ENCODE results near the gene CNPPD1. TPM values are rescaled to one million over a fixed set of nuclear protein-coding genes. Genes with fewer than 3 reads are reported as not detected.
A peak's percentile ranks its signal among the peaks of the same experiment; 100 is the strongest.
"Not testable (repeated sequence)": the region's sequence is repeated elsewhere in the genome, so short reads cannot be mapped to it uniquely, and the experiment has no call there.

The CNPPD1 gene
- total RNA-seq, 1 experiment from 2014 or later, result 33.2 TPM

DNA sequence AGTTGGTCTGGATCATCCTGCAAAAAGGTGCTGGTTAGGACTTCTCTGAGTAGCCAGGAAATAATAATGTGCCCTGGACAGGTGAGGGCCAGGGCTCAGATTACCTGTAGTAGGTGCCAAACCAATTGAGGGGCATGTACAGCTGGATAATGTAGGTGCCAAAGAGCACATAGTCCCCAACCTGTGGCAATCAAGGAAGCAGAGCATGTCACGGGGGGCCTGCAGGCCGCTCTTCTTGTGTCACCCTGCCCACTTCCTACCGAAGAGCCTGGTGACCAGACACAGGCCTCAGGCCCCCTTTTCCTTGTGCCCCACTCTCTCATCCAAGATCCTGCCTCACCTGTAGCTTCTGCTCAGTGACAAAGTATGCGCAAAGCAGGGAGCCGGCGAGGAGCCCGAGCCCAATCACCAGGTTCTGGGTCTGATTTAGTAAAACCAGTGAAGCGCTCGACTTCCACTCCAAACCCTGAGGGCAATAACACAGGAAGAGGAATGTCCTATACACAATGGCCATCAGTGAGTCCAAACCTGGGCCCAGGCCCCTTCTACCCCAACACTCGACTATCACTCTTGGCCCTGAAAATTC is 36.9 kb upstream of the CNPPD1 start:
- H3K4me3 ChIP-seq (ENCODE audit: insufficient read depth, low read depth, low read length), result no peak overlapping the region
- H3K27me3 ChIP-seq (ENCODE audit: control insufficient read depth, insufficient read depth, low read length), result no peaks in the 10 kb centered on the region
- peaks cover 24% of the 10 kb centered on the region for H3K36me3 ChIP-seq (replicated peaks; ENCODE audit: control insufficient read depth, insufficient read depth, low read length)
- DNase-seq, result no peak

DNA sequence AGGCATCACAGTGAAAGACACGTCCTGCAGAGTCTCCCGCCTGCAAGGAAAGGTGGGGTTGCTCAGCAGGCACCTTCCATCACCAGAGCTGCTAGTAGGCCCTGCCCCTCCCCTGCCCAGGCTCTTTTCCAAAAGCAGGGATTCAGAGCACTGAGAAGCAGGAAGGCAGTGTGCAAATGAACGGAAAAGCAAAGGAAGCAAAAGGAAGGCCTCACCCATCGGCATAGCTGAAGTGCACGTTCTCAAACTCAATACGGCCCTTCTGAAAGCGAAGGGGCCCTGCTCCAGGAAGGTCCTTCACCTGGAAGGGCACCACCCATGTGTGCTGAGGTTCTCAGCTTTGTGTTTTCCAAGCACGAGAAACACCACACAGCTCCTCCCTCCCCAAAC is 36.3 kb upstream of the CNPPD1 start:
- H3K36me3 ChIP-seq (replicated peaks; ENCODE audit: control insufficient read depth, insufficient read depth, low read length), result peaks cover 24% of the 10 kb centered on the region
- DNase-seq, result no peak
- no peak overlapping the region for H3K4me3 ChIP-seq (ENCODE audit: insufficient read depth, low read depth, low read length)
- H3K27me3 ChIP-seq (ENCODE audit: control insufficient read depth, insufficient read depth, low read length), result no peaks in the 10 kb centered on the region

DNA sequence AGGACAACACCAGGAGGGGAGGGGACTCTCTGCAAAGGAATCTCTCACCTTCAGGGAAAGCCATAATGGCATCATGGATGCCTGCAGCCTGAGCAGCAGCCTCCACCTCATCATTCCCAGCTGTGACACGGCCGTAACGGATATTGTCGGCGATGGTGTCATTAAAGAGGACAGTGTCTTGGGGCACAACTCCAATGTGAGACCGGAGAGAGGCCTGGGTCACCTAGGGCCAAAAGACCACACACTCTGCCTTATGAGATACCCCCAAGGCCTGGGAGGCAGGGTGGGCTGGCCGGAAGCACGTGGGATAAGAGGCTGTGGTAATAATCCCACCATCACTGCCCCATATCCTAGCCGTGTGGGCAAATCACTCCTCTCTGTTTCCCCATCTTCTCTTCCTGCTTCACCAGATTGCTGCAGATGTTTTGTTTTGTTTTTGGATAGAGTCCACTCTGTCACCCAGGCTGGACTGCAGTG is 34.2 kb upstream of the CNPPD1 start:
- H3K36me3 ChIP-seq (replicated peaks; ENCODE audit: control insufficient read depth, insufficient read depth, low read length), result peaks cover 24% of the 10 kb centered on the region

DNA sequence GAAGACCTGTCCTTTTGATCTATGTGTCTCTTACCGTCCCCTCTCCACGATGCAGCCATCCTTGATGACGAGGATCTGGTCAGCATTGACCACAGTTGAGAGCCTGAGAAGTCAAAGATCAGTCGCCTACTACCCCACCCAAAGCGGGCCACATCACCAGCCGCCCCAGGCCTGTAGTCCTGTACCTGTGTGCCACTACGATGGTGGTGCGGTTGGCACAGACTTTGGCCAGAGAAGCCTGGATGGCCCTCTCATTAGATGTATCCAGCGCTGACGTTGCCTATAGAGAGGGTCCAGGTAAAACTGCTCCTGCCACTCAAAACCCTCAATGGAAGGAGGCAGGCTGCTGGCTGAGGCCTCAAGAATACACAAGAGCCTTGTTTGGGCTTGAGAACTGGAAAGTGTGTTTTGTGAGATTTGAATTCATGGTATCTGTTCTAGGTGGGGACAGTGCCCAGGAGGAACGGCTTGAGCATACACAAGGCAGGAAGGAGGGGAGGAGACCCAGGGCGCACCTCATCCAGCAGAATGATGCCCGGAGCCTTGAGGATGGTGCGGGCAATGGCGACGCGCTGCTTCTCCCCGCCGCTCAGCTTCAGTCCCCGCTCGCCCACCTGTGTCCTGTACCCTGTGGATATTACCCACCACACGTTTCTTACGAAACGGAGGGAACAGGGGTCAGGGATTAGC is 33.6 kb upstream of the CNPPD1 start:
- Histone ChIP-seq H3K27me3 (ENCODE audit: control insufficient read depth, insufficient read depth, low read length) (no peaks in the 10 kb centered on the region), H3K4me3 (ENCODE audit: insufficient read depth, low read depth, low read length) (no peak overlapping the region), H3K36me3 (replicated peaks; ENCODE audit: control insufficient read depth, insufficient read depth, low read length) (peaks cover 24% of the 10 kb centered on the region)
- no peak for DNase-seq

More for the DNA sequence above, 34.2 kb upstream of the CNPPD1 start:
- Histone ChIP-seq H3K4me3 (ENCODE audit: insufficient read depth, low read depth, low read length) (no peak overlapping the region), H3K27me3 (ENCODE audit: control insufficient read depth, insufficient read depth, low read length) (no peaks in the 10 kb centered on the region)
- no peak for DNase-seq

DNA sequence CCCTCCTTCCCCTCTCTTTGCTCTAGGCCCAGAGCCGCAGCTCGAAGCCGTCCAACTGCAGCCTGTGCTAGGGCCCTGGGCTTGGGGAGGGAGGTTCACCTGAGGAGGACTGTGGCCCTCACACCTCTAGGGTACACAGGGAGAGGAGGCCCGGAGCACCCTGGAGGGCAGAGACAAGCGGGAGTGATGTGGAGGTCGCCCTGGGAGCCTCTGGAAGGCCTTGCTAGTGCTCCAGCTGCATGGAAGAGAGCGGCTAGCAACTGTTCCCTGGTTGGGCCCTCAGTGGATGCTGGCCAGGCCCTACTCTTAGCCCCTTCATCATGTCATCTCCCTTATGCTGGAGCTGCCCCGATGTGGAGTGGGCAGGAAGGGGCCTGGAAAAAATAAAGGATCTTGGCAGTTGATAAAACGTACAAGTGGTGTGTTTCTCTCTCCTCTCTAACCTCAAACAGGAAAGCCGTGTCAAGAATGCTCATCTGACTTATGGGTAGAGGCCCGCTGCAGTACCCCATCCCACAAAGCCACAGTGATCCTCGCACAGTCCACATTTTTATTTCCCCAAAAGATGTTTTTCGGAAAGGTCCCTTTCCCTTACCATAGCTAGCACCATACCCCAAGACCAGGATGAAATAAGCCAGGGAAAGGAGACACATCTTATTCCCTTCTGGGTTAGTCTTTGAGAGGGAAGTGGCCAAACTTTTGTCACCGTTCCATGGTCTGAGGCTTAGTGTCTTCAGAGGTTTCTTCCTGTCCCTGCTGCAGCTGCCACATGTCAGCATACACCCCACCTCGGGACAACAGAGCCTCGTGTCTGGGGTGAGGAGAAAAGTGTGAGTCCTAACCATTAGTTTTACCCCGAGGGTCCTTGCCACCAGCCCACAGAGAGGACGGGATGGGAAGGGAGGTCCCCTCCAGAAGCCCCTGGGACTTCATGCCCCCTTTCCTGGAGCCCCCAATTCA is 32.8 kb upstream of the CNPPD1 start:
- peaks cover 20% of the 10 kb centered on the region for H3K36me3 ChIP-seq (replicated peaks; ENCODE audit: control insufficient read depth, insufficient read depth, low read length)
- no peak overlapping the region for H3K4me3 ChIP-seq (ENCODE audit: insufficient read depth, low read depth, low read length)
- no peak for DNase-seq
- H3K27me3 ChIP-seq (ENCODE audit: control insufficient read depth, insufficient read depth, low read length), result no peaks in the 10 kb centered on the region

DNA sequence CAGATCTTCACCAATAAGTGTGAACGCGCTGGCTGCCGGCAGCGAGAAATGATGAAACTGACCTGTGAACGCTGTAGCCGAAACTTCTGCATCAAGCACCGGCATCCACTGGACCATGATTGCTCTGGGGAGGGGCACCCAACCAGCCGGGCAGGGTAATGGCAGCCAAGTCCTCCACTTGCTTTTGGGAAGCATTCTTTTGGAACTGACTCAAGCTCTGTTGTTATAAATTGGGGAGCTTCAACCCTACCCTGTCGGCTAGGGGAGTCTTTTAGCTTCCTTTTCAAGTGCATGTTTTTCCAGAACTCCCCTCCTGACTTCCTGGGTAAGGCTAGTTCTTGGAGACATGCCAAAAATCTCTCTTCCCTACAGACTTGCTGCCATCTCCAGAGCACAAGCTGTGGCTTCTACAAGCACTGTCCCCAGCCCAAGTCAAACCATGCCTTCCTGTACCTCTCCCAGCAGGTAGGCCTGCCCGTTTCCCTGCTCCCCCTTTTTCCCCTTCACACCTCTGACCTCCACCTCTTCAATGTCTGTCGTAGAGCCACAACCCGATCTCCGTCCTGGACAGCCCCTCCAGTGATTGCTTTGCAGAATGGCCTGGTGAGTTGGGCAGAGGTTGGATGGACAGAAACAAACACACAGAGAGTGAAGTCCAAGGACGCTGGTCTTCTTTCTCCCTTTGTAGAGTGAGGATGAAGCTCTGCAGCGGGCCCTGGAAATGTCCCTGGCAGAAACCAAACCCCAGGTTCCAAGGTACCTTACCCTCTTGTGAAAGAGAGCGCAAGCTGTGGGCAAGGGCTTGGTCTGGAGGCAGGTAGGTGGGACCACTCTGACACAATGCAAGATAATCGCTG is 31.4 kb upstream of the CNPPD1 start:
- no peak overlapping the region for H3K4me3 ChIP-seq (ENCODE audit: insufficient read depth, low read depth, low read length)
- peaks cover 17% of the 10 kb centered on the region for H3K36me3 ChIP-seq (replicated peaks; ENCODE audit: control insufficient read depth, insufficient read depth, low read length)
- no peaks in the 10 kb centered on the region for H3K27me3 ChIP-seq (ENCODE audit: control insufficient read depth, insufficient read depth, low read length)
- DNase-seq, result peak; percentile 21

DNA sequence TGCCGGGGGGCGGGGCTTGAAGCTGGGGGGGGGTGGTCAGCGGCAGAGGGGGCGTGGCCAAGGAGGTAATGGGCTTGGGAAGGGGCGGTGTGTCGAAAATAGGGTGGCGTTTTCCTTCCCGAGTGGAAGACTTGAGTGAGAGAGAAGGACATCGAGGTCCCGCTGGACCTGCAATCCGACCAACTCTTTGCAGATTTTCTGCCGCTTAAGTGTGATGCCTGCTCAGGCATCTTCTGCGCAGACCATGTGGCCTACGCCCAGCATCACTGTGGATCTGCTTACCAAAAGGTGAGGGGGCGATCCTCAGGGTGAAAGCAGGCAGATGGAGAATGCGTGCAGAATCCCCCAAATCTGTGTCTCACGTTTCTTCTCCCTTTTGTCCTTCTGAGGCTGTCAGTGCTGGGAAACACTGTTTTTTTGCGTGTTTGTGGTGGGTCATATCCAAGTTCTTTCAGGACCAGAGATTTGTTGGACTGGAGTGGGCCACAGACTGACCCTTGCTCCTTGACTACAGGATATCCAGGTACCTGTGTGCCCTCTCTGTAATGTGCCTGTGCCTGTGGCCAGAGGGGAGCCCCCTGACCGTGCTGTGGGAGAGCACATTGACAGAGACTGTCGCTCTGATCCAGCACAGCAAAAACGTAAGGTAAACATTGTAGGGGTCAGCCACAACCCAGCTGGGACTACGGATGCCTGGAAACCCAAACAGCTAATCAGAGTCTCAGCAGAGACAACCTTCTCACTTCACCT is 30.6 kb upstream of the CNPPD1 start:
- DNase-seq, result no peak
- Histone ChIP-seq H3K27me3 (ENCODE audit: control insufficient read depth, insufficient read depth, low read length) (no peaks in the 10 kb centered on the region), H3K36me3 (replicated peaks; ENCODE audit: control insufficient read depth, insufficient read depth, low read length) (peaks cover 12% of the 10 kb centered on the region), H3K4me3 (ENCODE audit: insufficient read depth, low read depth, low read length) (peak overlapping the region; percentile 68)

DNA sequence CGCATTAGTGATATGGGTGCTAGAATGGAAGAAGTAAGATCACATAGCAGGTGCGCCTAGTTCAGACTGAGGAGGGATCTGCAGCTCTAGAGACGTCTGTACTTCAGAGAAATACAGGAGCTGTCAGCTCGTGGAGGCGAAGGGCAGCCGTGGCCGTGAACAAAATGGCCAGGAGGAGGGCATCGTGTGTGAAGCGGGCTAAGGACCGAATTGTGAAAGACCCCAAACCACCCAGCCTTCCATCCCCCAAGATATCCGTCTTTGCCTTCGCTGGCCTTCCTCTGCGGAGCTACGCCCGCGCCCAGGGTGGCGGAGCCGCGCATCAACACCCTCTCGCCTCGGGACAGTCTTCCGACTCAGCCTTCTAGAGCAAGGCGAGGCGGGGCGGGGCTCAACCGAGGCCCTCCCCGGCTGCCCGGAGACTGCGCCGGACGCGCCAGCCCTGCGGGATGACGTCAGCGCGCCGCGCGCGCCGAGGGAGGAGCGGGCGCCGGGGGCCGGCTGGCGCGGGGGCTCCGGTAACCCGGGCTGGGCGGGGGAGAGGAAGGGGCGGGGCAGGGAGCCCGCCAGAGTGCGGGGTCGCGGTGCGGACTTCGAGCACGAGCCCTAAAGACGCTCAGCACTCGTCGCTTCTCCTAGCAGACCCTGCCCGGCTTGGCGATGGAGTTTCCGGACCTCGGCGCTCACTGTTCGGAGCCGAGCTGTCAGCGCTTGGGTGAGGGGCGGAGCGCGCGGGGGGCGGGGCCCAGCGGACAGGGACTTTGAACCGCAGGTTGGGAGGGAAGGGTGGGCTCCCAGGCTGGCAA is 29.8 kb upstream of the CNPPD1 start, which contains the start of gene ZFAND2B:
TSS of gene ZFAND2B (plus strand) at position 455 of the 806 bp plus-strand sequence. CDS start at position 661, 206 bp downstream.
- Histone ChIP-seq H3K4me3 (ENCODE audit: insufficient read depth, low read depth, low read length) (peak within 1 kb of the TSS; percentile 73), H3K27me3 (ENCODE audit: control insufficient read depth, insufficient read depth, low read length) (no peaks in the 10 kb centered on the region), H3K36me3 (replicated peaks; ENCODE audit: control insufficient read depth, insufficient read depth, low read length) (peaks cover 12% of the 10 kb centered on the region)
- peak; percentile 100 for DNase-seq

DNA sequence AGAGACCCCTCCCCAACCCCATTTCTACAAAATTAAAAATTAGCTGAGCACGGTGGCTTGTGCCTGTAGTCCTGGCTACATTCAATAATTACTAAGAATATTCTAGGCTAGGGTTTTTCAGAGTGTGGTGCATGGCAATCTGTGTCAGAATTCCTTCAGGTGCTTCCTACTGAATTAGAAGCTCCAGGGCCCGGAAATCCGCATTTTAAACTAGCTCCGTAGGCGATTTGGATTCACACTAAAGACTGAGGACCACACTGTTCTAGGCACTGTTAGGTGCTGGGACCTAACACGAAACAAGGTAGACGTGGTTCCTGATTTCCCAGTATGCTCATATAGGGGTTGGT is 29.2 kb upstream of the CNPPD1 start:
- H3K27me3 ChIP-seq (ENCODE audit: control insufficient read depth, insufficient read depth, low read length), result no peaks in the 10 kb centered on the region
- DNase-seq, result no peak
- H3K36me3 ChIP-seq (replicated peaks; ENCODE audit: control insufficient read depth, insufficient read depth, low read length), result peaks cover 8% of the 10 kb centered on the region
- H3K4me3 ChIP-seq (ENCODE audit: insufficient read depth, low read depth, low read length), result peak overlapping the region; percentile 73

DNA sequence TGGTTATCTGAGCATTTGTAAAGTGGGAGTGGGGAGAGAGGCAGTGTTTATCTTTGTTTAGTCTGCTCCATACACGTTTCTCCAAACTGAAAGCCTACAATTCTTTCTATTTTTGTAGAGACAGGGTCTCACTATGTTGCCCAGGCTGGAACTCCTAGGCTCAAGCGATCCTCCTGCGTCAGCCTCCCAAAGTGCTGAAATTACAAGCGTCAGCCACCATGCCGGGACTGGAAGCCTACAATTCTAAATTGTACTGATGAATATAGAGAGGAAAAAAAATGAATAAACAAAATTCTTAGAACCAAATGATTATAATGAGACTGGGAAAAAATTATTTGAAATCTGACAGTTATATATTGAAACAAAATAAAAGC is 28.4 kb upstream of the CNPPD1 start:
- Histone ChIP-seq H3K4me3 (ENCODE audit: insufficient read depth, low read depth, low read length) (no peak overlapping the region), H3K36me3 (replicated peaks; ENCODE audit: control insufficient read depth, insufficient read depth, low read length) (peaks cover 6% of the 10 kb centered on the region), H3K27me3 (ENCODE audit: control insufficient read depth, insufficient read depth, low read length) (no peaks in the 10 kb centered on the region)
- DNase-seq, result no peak

DNA sequence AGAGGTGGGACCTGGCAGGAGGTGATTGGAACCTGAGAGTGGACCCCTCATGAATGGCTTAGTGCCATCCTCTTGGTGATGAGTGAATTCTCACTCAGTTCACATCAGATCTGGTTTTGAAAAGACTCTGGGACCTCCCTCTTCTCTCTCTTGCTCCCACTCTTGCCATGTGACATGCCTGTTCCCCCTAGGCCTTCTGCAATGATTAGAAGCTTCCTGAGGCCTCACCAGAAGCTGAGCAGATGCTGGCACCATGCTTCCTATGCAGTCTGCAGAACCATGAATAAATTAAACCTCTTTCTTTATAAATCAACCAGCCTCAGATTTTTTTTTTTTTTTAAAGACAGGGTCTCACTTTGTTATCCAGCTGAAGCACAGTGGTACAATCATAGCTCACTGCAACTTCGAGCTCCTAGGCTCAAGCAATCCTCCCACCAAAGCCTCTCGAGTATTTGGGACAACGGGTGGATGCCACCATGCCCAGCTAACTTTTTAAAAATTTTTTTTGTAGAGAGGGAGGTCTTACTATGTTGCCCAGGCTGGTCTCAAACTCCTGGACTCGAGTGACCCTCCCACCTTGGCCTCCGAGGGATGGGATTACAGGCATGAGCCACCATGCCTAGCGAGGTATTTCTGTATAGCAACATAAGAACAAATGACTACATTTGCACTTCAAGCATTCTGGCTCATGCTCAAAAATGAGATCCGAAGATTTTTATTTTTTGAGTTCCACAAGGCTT is 27.9 kb upstream of the CNPPD1 start:
- Histone ChIP-seq H3K4me3 (ENCODE audit: insufficient read depth, low read depth, low read length) (no peak overlapping the region), H3K36me3 (replicated peaks; ENCODE audit: control insufficient read depth, insufficient read depth, low read length) (peaks cover 4% of the 10 kb centered on the region), H3K27me3 (ENCODE audit: control insufficient read depth, insufficient read depth, low read length) (no peaks in the 10 kb centered on the region)
- no peak for DNase-seq

DNA sequence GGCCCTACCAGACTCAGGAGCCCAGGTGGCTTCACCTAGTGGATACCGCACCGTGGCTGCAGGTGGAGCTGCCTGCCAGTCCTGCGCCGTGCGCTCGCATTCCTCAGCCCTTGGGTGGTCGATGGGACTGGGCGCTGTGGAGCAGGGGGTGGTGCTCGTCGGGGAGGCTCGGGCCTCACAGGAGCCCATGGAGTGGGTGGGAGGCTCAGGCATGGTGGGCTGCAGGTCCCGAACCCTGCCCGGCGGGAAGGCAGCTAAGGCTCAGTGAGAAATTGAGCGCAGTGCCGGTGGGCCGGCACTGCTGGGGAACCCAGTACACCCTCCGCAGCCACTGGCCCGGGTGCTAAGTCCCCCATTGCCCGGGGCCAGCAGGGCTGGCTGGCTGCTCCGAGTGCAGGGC is 24.6 kb upstream of the CNPPD1 start:
- not testable (repeated sequence) for H3K4me3 ChIP-seq (ENCODE audit: insufficient read depth, low read depth, low read length); H3K36me3 ChIP-seq (replicated peaks; ENCODE audit: control insufficient read depth, insufficient read depth, low read length); H3K27me3 ChIP-seq (ENCODE audit: control insufficient read depth, insufficient read depth, low read length); DNase-seq
